NCI-H2107 treated with DMSO at 0.1 percent for 48 hours (cell line): ENCODE results near the gene GABPB1.

Experiments used
- DNase-seq: peaks from one replicate; lab custom pipeline; 2025; ENCODE audit not compliant: unreplicated experiment; lab: John Stamatoyannopoulos, UW

GABPB1 gene

GRCh38 chr15:50280271-50280670, 74.7 kb downstream of the GABPB1 start:
- DNase-seq = no peak

DNA sequence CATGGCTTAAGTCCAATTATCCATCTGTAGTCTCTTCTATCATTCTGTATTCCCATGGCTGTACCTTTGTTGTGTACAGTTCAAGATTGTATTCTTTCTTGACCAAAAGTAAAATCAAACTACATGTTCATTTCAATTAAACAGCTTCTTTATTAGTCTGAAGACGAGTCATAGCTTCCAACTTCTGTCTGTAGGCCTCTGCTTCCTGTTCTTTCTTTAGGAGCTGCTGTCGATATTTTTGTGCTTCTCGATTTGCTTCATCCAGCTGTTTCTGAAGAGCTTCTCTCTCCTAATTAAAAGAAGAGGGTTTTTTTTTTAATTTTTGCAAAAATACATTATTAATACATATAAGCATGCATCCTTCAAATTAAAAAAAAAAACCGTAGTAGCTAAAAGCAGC, 76.5 kb downstream of the GABPB1 start:
- DNase-seq = no peak

- DNase-seq = no peak
Measured at GRCh38 chr15:50277370-50277769, 77.6 kb downstream of the GABPB1 start.

GRCh38 chr15:50275908-50276307, 79.1 kb downstream of the GABPB1 start:
- no peak for DNase-seq

GRCh38 chr15:50275091-50275490, 79.9 kb downstream of the GABPB1 start:
- no peak for DNase-seq

DNA sequence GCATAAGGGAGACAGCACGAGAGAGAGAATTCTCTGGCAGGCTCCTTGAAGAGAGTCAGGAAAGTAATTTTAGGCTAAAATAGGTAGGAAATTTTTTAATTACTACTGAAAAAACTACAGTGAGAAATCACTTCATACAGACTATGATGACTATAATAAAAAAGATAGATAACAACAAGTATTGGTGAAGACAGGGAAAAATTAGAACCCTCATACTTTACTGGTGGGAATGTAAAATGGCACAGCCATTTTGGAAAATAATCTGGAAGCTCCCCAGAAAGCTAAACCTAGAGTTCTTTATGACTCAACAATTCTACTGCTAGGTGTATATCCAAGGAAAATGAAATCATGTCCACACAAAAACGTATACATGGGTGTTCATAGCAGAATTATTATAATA, 87.4 kb downstream of the GABPB1 start:
- DNase-seq = no peak

DNA sequence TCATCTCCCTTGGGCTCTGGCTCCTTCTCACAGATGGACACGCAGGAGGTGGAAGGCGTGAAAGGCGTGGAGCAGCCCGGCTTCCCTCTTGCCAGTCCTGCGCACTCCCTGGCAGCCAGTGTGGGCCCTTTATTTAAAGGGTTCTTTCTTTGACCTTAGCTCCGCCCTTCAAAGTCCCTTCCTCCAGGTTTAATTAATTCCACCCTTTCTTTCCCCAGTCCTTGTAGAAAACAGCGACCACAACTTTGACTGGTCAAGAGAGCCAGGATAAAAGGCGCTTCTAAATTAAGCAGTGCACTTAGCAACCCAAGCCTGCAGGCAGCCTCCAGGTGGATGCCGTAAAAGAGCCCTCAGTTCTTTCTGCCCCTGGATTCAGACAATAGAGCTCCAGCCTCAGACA, 89.4 kb downstream of the GABPB1 start, which contains the start of gene HDC:
Gene HDC (minus strand): TSS at position 107 of the 400 bp plus-strand sequence. CDS start 103 bp downstream, at position 4.
- DNase-seq = peak; percentile 46

GRCh38 chr15:50262533-50262932, 92.5 kb downstream of the GABPB1 start:
- DNase-seq = no peak

DNA sequence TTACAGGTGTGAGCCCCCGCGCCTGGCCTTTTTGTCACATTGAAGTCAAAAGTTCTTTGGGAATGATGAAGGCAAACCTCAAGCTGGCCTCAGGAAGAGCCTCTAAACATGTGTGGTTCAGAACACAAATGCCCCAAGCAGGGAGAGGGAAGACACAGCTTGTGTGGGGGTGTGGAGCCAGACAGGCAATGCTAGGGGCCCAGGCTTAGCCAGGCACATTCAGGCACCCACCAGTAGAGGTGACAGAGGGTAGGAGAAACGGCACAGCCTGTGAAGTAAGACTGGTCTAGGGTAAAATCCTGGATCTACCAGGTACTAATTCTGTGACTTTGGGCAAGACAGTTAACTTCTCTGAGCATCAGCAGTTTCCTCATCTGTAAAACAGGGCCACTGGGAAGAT, 93.0 kb downstream of the GABPB1 start:
- DNase-seq = no peak

DNA sequence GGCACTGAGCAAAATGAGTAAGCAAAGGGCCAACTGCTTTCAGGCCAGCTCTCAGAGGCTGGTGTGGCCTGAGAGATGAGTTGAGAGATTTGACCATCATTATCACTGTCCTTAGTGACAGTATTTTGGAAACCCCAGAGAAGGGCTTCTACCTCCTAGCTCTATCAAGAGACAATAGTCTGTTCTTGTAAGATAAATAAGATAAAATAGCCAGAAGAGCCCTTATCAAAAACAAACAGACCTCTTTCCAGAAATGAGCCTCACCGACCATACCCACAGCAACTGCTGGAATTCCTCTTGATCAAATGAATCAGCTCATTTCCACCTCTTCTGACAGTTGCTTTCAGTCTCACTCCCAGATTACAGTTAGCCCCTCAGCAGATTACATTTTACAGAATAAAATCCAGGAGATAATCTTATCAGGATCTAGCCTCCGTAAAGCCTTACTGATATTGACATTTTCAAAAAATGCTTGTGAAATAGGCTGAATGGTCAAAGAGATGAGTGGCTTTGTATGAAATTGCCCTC, 94.0 kb downstream of the GABPB1 start:
- no peak for DNase-seq

- no peak for DNase-seq
Measured at GRCh38 chr15:50259276-50259675, 95.7 kb downstream of the GABPB1 start.

DNA sequence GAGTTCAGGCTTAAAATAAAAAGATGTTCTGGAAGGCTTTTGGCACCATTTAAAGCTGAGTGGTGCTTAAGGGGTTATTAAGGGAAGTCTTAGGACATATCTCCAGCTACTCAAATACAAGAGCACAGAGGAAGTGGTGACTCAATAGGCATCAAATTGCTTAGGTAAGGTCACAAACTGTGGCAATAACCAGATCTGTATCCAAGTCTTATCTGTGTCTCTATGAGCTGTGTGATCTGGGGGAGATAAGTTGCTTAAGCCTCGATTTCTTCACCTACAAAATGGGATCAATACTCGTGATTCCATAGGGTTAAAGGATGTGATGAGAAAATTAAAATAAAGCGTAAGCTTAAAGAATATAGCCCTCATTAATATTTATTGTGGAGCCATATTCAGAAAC, 97.1 kb downstream of the GABPB1 start:
- DNase-seq = no peak

DNA sequence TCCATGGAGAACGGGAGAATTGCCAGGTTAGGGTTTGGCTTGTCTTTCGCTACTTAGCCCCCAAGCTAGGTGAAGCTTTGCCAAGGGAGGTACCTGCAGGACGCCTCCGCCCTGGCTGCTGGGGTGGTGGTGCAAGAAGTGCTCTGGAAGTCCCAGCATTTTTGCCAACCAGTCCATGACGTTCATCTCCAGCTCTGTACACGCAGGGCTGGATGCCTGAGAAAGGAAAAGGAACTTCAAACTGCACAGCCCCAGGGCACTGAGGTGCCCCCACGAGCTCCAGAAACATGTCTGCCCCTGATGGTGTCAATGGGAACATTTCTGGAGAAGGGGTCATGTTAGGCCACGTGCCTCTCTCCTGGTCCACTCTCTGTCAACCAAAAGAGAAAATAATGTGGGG, 97.7 kb downstream of the GABPB1 start:
- no peak for DNase-seq

GRCh38 chr15:50256188-50257041, 98.6 kb downstream of the GABPB1 start:
- no peak for DNase-seq

DNA sequence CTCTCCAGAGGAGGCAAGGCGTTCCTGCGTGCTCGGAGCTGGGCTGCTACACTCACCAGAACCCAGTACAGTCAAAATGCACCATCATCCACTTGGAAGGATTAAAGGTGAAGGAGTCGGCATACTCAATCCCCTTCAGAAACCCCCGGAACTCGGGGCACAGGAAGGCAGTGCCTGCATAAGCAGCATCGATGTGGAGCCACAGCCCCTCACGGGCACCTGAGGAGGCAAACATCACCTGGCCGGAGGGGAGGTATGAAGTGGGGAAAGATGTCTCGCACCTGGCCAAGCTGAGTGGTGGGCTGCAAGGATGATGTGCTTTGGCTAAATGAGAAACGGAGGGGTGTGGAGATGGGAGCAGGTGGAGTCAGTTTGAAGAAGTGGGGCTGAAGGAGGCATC, 102.4 kb downstream of the GABPB1 start:
- DNase-seq = no peak

DNA sequence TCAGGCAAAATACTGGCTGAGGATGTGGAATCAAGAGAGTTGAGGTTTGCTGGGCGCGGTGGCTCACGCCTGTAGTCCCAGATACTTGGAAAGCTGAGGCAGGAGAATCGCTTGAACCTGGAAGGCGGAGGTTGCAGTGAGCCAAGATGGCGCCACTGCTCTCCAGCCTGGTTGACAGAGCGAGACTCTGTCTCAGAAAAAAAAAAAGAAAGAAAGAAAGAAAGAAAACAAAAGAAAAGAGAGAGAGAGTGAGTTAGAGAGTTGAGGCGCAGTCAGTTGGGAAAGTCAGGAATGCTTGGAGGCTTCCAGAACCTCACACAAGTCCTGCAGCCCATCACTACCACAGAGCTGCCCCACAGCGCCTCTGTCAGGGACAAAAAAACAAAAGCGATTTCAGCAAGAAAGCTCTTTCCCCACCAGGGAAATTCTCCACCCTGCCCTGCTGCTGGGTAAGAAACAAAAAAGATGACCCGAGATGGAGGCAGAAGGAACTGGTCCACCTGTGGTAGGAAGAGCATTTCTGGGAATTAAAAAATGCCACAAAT, 103.3 kb downstream of the GABPB1 start:
- DNase-seq = no peak

- DNase-seq = no peak
Measured at GRCh38 chr15:50250760-50251394, 104.1 kb downstream of the GABPB1 start.

GRCh38 chr15:50249704-50250103, 105.3 kb downstream of the GABPB1 start:
- DNase-seq = no peak

- DNase-seq = no peak
Measured at GRCh38 chr15:50248994-50249582, 105.9 kb downstream of the GABPB1 start.

- DNase-seq = no peak
Measured at GRCh38 chr15:50247819-50248655, 107.0 kb downstream of the GABPB1 start.

DNA sequence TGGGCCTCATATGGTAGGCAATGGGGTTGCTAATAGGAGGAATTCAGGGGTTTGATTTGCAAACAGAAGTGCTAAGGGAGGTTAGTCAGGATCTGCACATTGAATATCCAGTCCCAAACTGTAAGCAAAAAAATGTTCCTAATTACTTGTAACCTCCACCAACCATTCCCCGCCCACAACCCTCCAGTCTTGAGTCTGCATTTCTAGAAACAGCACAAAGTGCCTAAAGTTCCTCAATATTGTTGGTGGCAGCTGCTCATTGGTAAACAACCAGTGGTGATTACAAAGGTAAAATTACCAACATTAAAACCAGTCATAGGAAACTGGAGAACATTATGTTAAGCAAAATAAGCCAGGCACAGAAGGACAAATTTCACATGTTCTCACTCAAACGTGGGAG, 108.4 kb downstream of the GABPB1 start:
- no peak for DNase-seq
